GM06990 (cell line): Measurements from ENCODE around the gene EIF4E1B.

Experiments
- DNase-seq: peaks from one replicate; pipeline ENCODE4 v3.0.0-alpha.2; 2011; ENCODE audit not compliant: insufficient read length; ENCODE audit errors: extremely low read depth
- H3K27me3 ChIP-seq: replicated peaks from 2 replicates; pipeline ENCODE4 v1.6.0; 2011; ENCODE audit warnings: low read length; ENCODE audit not compliant: control insufficient read depth, insufficient read depth
- H3K36me3 ChIP-seq: 2 replicates; pipeline ENCODE4 v1.5.1; 2011; ENCODE audit warnings: low read length; ENCODE audit not compliant: control insufficient read depth, insufficient read depth
- H3K4me3 ChIP-seq: replicated peaks from 2 replicates; pipeline ENCODE4 v1.5.1; 2011; ENCODE audit warnings: low read depth, mild to moderate bottlenecking, control low read depth, low read length
- TF ChIP-seq, protein P1 (sequence below): IDR thresholded peaks from 2 replicates; pipeline ENCODE4 v1.5.1; 2011; ENCODE audit warnings: low read length, control low read depth, mild to moderate bottlenecking, inconsistent platforms; ENCODE audit not compliant: insufficient read depth, poor library complexity, severe bottlenecking

Gene EIF4E1B

DNA sequence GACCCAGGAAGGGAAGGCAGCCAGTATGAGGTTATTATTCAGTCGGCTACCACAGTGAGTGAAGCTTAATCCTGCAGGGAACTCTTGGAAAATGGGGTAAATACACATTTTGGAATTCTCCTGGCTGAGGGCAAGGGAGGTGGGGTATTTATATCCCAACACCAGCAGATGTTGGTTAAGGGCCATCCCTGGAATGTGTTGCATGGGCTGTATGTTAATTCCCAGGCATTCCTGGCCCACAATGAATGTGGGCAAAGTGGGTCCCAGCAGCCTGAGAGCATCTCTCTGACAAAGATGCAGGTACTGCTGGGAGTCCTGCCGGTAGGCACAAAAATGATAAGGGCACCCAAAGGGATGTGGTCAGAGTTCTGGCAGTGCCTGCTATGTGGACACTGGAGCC lies 17.6 kb upstream of the EIF4E1B start:
- DNase-seq: no peak
- Histone ChIP-seq H3K4me3 (no peak overlapping the region), H3K27me3 (no peaks in the 10 kb centered on the region; the same call in 1 of the 2 replicates), H3K36me3 (no peaks in the 10 kb centered on the region)
- TF ChIP-seq, protein P1, sequence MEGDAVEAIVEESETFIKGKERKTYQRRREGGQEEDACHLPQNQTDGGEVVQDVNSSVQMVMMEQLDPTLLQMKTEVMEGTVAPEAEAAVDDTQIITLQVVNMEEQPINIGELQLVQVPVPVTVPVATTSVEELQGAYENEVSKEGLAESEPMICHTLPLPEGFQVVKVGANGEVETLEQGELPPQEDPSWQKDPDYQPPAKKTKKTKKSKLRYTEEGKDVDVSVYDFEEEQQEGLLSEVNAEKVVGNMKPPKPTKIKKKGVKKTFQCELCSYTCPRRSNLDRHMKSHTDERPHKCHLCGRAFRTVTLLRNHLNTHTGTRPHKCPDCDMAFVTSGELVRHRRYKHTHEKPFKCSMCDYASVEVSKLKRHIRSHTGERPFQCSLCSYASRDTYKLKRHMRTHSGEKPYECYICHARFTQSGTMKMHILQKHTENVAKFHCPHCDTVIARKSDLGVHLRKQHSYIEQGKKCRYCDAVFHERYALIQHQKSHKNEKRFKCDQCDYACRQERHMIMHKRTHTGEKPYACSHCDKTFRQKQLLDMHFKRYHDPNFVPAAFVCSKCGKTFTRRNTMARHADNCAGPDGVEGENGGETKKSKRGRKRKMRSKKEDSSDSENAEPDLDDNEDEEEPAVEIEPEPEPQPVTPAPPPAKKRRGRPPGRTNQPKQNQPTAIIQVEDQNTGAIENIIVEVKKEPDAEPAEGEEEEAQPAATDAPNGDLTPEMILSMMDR: no peak

DNA sequence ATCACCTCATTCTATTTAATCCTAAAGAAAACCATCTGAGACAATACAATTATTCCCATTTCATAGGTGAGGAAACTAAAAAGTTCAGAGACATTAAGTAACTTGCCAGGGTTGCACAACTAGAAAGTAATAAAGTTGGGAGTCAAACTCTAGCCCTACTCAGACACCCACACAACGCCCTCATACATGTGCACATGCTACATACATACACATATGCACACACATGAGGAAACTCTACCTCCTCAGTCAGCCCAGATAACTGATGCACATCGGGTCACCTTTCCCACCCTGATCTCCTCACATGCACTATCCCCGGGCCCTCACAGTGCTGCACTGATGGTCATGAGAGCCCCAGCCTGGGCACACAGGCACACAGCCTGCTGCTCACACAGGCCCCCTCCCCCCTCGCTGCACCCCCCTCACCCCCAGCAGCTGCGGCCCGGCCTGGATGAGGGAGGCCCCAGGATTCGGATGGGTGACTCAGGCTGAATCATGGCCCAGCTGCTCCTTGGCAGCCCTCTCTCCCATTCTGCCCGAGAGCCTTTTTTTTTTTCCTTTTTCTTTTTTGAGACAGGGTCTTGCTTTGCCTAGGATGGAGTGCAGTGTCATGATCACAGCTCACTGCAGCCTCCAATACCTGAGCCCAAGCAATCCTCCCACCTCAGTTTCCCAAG lies 15.5 kb upstream of the EIF4E1B start:
- Histone ChIP-seq H3K36me3 (no peaks in the 10 kb centered on the region), H3K27me3 (peaks cover 1% of the 10 kb centered on the region; the same call in 1 of the 2 replicates), H3K4me3 (no peak overlapping the region)
- TF ChIP-seq, protein P1: no peak
- DNase-seq: no peak

DNA sequence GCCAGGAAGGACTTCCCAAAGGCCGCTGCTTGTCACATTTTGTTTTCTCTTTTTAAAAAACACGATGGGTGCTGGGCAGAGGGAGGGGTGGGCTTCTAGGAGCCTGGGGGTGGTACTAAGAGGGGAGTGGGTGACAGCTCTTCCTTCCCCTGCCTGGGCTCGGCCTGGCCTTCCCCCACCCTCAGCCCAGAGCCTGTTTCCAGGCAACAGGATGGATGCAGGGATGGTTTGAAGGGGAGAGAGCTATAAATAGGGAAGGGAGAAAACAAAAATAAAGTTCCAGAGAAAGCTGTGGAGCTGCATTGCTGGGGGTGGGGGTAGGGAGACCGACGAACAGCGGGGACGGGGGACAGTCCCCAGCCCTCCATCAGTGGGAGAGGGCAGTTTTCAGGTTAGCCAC lies 14.0 kb upstream of the EIF4E1B start:
- Histone ChIP-seq H3K36me3 (no peaks in the 10 kb centered on the region), H3K4me3 (no peak overlapping the region), H3K27me3 (peaks cover 1% of the 10 kb centered on the region; the same call in 1 of the 2 replicates)
- TF ChIP-seq, protein P1: no peak
- DNase-seq: no peak

DNA sequence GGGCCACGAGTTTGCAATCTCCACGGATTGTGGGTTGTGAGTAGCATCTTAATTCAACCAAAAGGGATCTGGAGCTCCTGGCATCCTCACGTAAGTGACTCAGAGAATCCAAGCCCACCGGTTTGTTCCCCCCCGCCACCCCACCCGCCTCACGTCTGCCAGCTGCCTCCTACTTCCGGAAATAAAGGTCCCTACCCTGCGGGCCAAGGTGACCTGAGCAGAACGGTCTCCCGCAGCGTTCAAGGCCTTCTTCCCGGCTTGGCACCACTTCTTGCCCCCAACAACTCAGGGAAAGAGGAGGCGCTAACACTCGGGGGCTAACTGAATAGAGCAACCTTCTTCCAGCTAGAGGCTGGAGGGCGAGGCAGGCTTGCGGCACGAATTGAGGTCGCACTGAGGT lies 11.7 kb upstream of the EIF4E1B start:
- DNase-seq: no peak
- TF ChIP-seq, protein P1: no peak
- Histone ChIP-seq H3K4me3 (no peak overlapping the region), H3K27me3 (peaks cover 1% of the 10 kb centered on the region; the same call in 1 of the 2 replicates), H3K36me3 (no peaks in the 10 kb centered on the region)

DNA sequence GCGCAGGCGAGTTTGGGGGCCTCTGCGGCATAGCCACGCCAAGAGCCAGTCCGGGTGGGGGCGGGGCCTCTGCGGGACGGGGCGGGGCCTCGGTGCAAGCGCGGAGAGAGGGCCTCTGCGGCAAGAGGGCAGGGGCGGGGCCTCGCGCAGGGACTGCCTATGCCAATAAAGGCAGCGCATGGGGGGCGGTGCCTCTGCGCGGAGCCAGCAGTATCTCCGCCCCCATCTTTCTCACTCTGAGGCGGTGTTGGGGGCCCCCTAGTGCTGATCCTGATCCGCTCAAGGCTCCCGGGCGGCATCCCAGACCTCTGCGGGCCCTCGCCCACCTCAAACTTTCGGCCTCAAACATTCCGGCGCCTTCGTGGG lies 11.3 kb upstream of the EIF4E1B start:
- Histone ChIP-seq H3K4me3 (no peak overlapping the region), H3K27me3 (peaks cover 1% of the 10 kb centered on the region; the same call in 1 of the 2 replicates), H3K36me3 (no peaks in the 10 kb centered on the region)
- DNase-seq: peak; percentile 72
- TF ChIP-seq, protein P1: peak; percentile 21
